Measurements from ENCODE around the gene UQCRQ. TPM values are rescaled to one million over a fixed set of nuclear protein-coding genes. Genes with fewer than 3 reads are reported as not detected.

The UQCRQ gene
- total RNA-seq, 1 experiment from 2014 or later = 306 TPM

DNA sequence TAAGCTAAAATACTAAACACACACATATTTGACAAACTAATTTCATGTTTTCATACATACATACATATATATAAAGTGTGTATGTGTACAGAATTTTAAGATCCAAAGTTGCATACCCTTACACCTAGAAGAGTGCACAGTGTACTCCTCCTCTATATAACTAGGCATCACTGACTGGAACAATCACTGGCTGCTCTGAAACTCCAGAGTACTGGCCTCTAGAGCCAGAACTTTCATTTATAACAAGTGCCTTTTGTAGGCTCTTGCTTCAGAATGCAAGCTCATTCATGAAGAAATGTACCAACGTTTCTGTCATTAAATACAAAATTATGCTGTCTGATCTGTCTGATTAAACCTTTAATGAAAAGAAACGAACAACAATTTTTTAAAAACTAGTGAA is 11.0 kb downstream of the UQCRQ start:
- H3K79me1 ChIP-seq (ENCODE audit: insufficient read depth, low read depth, low read length, poor library complexity, severe bottlenecking) = no peaks in the 10 kb centered on the region
- no peak overlapping the region for H3K4ac ChIP-seq (ENCODE audit: low read depth, low read length)
- H3K9ac ChIP-seq (ENCODE audit: extremely low read depth, insufficient read length, low read length) = no peak overlapping the region
- no peak overlapping the region for H3K4me3 Mint-ChIP-seq
- H2BK5ac ChIP-seq (ENCODE audit: insufficient read length, low read length) = no peak overlapping the region
- no peak overlapping the region for H2AK5ac ChIP-seq (ENCODE audit: insufficient read length, low read length)
- H3K4me2 ChIP-seq (ENCODE audit: insufficient read depth, insufficient read length, low read length) = no peak overlapping the region
- H4K20me1 ChIP-seq (ENCODE audit: control insufficient read depth, insufficient read depth, insufficient read length) = no peaks in the 10 kb centered on the region
- no peaks in the 10 kb centered on the region for H3K27me3 ChIP-seq (ENCODE audit: insufficient read depth, low read length)
- no peaks in the 10 kb centered on the region for H3K9me3 Mint-ChIP-seq
- TF ChIP-seq CTCF (conservative IDR thresholded peaks at IDR 0.05) = no peak
- no peak overlapping the region for H3K27ac ChIP-seq (ENCODE audit: insufficient read length, low read depth, low read length)
- no peak overlapping the region for H2BK20ac ChIP-seq (ENCODE audit: low read depth, low read length, poor library complexity, severe bottlenecking)
- no peak overlapping the region for H3K27ac Mint-ChIP-seq
- peaks cover 7 to 44% (median 36%) of the 10 kb centered on the region in 3 experiments; a peak in 6 of 7 replicates for H3K36me3 Mint-ChIP-seq (ENCODE audit: insufficient read depth in 1 of 3, low read depth in 3 of 3)
- no peak overlapping the region for H3K14ac ChIP-seq (ENCODE audit: insufficient read depth, low read length)
- no peak overlapping the region for H4K5ac ChIP-seq (ENCODE audit: insufficient read length, low read depth, low read length)
- H3K4me1 Mint-ChIP-seq = no peaks in the 10 kb centered on the region
- no peaks in the 10 kb centered on the region for H3K79me2 ChIP-seq (ENCODE audit: insufficient read depth, low read length)
- no peak overlapping the region for H3K18ac ChIP-seq (ENCODE audit: insufficient read length, low read depth, low read length)
- no peak overlapping the region for H4K91ac ChIP-seq (ENCODE audit: insufficient read length, low read depth, low read length)
- H3K4me1 ChIP-seq (ENCODE audit: insufficient read depth, low read length) = no peaks in the 10 kb centered on the region
- H2AFZ ChIP-seq (ENCODE audit: low read length) = no peak overlapping the region
- H3K23ac ChIP-seq (ENCODE audit: insufficient read length, low read depth, low read length) = no peak overlapping the region
- no peaks in the 10 kb centered on the region for H3K27me3 Mint-ChIP-seq (ENCODE audit: low read depth)
- DNase-seq = no peak
- no peaks in the 10 kb centered on the region for H3K9me3 ChIP-seq (ENCODE audit: control insufficient read depth, low read depth, low read length)
- no peak overlapping the region for H3T11ph ChIP-seq (ENCODE audit: low read length)
- H2BK15ac ChIP-seq (ENCODE audit: low read depth, low read length) = no peak overlapping the region
- no peak overlapping the region for H2BK120ac ChIP-seq (ENCODE audit: low read depth, low read length, poor library complexity, severe bottlenecking)
- H3K56ac ChIP-seq (ENCODE audit: insufficient read length, low read depth, low read length) = no peak overlapping the region
- no peak overlapping the region for H4K8ac ChIP-seq (replicated peaks; ENCODE audit: insufficient read length, low read depth, low read length)
- WGBS (ENCODE audit: extremely low coverage, insufficient read length, low lambda C conversion rate) = no CpG with 5 or more reads among the region's 2 CpGs
- no peak overlapping the region for H2BK12ac ChIP-seq (ENCODE audit: insufficient read length, low read depth, low read length)
- H3K23me2 ChIP-seq (ENCODE audit: insufficient read length, low read depth, low read length, poor library complexity, severe bottlenecking) = no peaks in the 10 kb centered on the region

Measured in H9 (cell line).